Measurements from ENCODE around the gene PLXNA4. TPM values are rescaled to one million over a fixed set of nuclear protein-coding genes. Genes with fewer than 3 reads are reported as not detected.
A peak's percentile ranks its signal among the peaks of the same experiment; 100 is the strongest.

The PLXNA4 gene
- total RNA-seq, 1 experiment from 2014 or later = not detected

GRCh38 chr7:132345543-132346129 lies 230.6 kb downstream of the PLXNA4 start:
- TF ChIP-seq CTCF (IDR thresholded peaks at IDR 0.05; ENCODE audit: unreplicated experiment) = no peak
- Mint-ChIP-seq H3K4me1 (ENCODE audit: insufficient read depth, unreplicated experiment) (no peaks in the 10 kb centered on the region), H3K36me3 (ENCODE audit: insufficient read depth, unreplicated experiment) (no peaks in the 10 kb centered on the region), H3K9me3 (ENCODE audit: unreplicated experiment) (no peaks in the 10 kb centered on the region), H3K4me3 (ENCODE audit: unreplicated experiment) (no peak overlapping the region), H3K27me3 (ENCODE audit: insufficient read depth, unreplicated experiment) (peaks cover 33% of the 10 kb centered on the region), H3K27ac (ENCODE audit: low read depth, unreplicated experiment) (no peak overlapping the region)
- ChIA-PET CTCF (interaction anchor here (0.7 kb wide), 1 partner anchor 191 kb away, joined by 3 read pairs; no protein-coding TSS in a partner anchor), POLR2A (no interaction called here)
- BruUV-seq (replicated peaks) = no TSS peak
- DNase-seq (ENCODE audit: unreplicated experiment) = no peak
- intact Hi-C loops (cut with micrococcal nuclease) = no loop called here

GRCh38 chr7:132345030-132345429 lies 231.2 kb downstream of the PLXNA4 start:
- ChIA-PET POLR2A (no interaction called here), CTCF (interaction anchor here (0.6 to 0.8 kb wide), 4 partner anchors 26 to 1061 kb away, joined by 3 read pairs; no protein-coding TSS in a partner anchor)
- TF ChIP-seq CTCF (IDR thresholded peaks at IDR 0.05; ENCODE audit: unreplicated experiment) = no peak
- Mint-ChIP-seq H3K27me3 (ENCODE audit: insufficient read depth, unreplicated experiment) (peaks cover 33% of the 10 kb centered on the region), H3K27ac (ENCODE audit: low read depth, unreplicated experiment) (no peak overlapping the region), H3K9me3 (ENCODE audit: unreplicated experiment) (no peaks in the 10 kb centered on the region), H3K4me3 (ENCODE audit: unreplicated experiment) (no peak overlapping the region), H3K36me3 (ENCODE audit: insufficient read depth, unreplicated experiment) (no peaks in the 10 kb centered on the region), H3K4me1 (ENCODE audit: insufficient read depth, unreplicated experiment) (no peaks in the 10 kb centered on the region)
- no peak for DNase-seq (ENCODE audit: unreplicated experiment)
- no TSS peak for BruUV-seq (replicated peaks)
- intact Hi-C loops (cut with micrococcal nuclease) = no loop called here

GRCh38 chr7:132343199-132343598 lies 233.1 kb downstream of the PLXNA4 start:
- ChIA-PET POLR2A (no interaction called here), CTCF (no interaction called here)
- H3K4me1 Mint-ChIP-seq (ENCODE audit: insufficient read depth, unreplicated experiment) = no peaks in the 10 kb centered on the region
- no peak overlapping the region for H3K27ac Mint-ChIP-seq (ENCODE audit: low read depth, unreplicated experiment)
- peak; percentile 7 for DNase-seq (ENCODE audit: unreplicated experiment)
- intact Hi-C loops (cut with micrococcal nuclease) = no loop called here
- no peak overlapping the region for H3K4me3 Mint-ChIP-seq (ENCODE audit: unreplicated experiment)
- H3K9me3 Mint-ChIP-seq (ENCODE audit: unreplicated experiment) = no peaks in the 10 kb centered on the region
- no TSS peak for BruUV-seq (replicated peaks)
- H3K27me3 Mint-ChIP-seq (ENCODE audit: insufficient read depth, unreplicated experiment) = peaks cover 29% of the 10 kb centered on the region
- no peak for TF ChIP-seq CTCF (IDR thresholded peaks at IDR 0.05; ENCODE audit: unreplicated experiment)
- H3K36me3 Mint-ChIP-seq (ENCODE audit: insufficient read depth, unreplicated experiment) = no peaks in the 10 kb centered on the region

GRCh38 chr7:132337450-132338080 lies 238.7 kb downstream of the PLXNA4 start:
- no peak for TF ChIP-seq CTCF (IDR thresholded peaks at IDR 0.05; ENCODE audit: unreplicated experiment)
- no peaks in the 10 kb centered on the region for H3K4me1 Mint-ChIP-seq (ENCODE audit: insufficient read depth, unreplicated experiment)
- no TSS peak for BruUV-seq (replicated peaks)
- H3K27me3 Mint-ChIP-seq (ENCODE audit: insufficient read depth, unreplicated experiment) = peaks cover 9% of the 10 kb centered on the region
- no peak overlapping the region for H3K4me3 Mint-ChIP-seq (ENCODE audit: unreplicated experiment)
- CTCF ChIA-PET = interaction anchor here (0.6 kb wide), 1 partner anchor 653 kb away, joined by 3 read pairs; no protein-coding TSS in a partner anchor
- no peaks in the 10 kb centered on the region for H3K9me3 Mint-ChIP-seq (ENCODE audit: unreplicated experiment)
- intact Hi-C loops (cut with micrococcal nuclease) = no loop called here
- H3K36me3 Mint-ChIP-seq (ENCODE audit: insufficient read depth, unreplicated experiment) = no peaks in the 10 kb centered on the region
- POLR2A ChIA-PET = no interaction called here
- no peak overlapping the region for H3K27ac Mint-ChIP-seq (ENCODE audit: low read depth, unreplicated experiment)
- peak; percentile 5 for DNase-seq (ENCODE audit: unreplicated experiment)
